ENCODE measurements around the gene SLC25A36. TPM values are rescaled to one million over a fixed set of nuclear protein-coding genes. Genes with fewer than 3 reads are reported as not detected.

The SLC25A36 gene
- total RNA-seq, 2 donors from 2014 or later, result 82.6 to 101 TPM

- Mint-ChIP-seq H3K4me3 (no peak overlapping the region), H3K27ac (no peak overlapping the region), H3K36me3 (ENCODE audit: low read depth) (no peaks in the 10 kb centered on the region), H3K9me3 (no peaks in the 10 kb centered on the region), H3K4me1 (peaks cover 20% of the 10 kb centered on the region), H3K27me3 (ENCODE audit: insufficient read depth) (peaks cover 11% of the 10 kb centered on the region)
- peak; percentile 76 for TF ChIP-seq CTCF (conservative IDR thresholded peaks at IDR 0.05)
- Histone ChIP-seq H3K9me3 (ENCODE audit: control insufficient read depth, low read length) (no peaks in the 10 kb centered on the region), H3K4me3 (ENCODE audit: low read length) (no peak overlapping the region), H3K36me3 (ENCODE audit: control insufficient read depth, insufficient read depth, low read length) (no peaks in the 10 kb centered on the region), H3K9ac (ENCODE audit: extremely low read depth, low read length, poor library complexity, severe bottlenecking) (no peak overlapping the region), H3K27me3 (ENCODE audit: control insufficient read depth, insufficient read depth, low read length, poor library complexity, severe bottlenecking) (no peaks in the 10 kb centered on the region), H3K27ac (ENCODE audit: low read depth, low read length) (no peak overlapping the region), H3K4me1 (ENCODE audit: control insufficient read depth, insufficient read depth, low read length) (no peaks in the 10 kb centered on the region)
- DNase-seq, result no peak
- whole genome bisulfite sequencing, 2 experiments (ENCODE audit: insufficient coverage in 1 of 2, insufficient read length in 1 of 2), result 75% methylated on average over 3 of the region's 3 CpGs; no CpG with 5 or more reads in 1 of the 2 experiments
Observed at GRCh38 chr3:140898340-140899180, 43.1 kb upstream of the SLC25A36 start.

GRCh38 chr3:140899363-140899762, 42.3 kb upstream of the SLC25A36 start:
- Histone ChIP-seq H3K27me3 (ENCODE audit: control insufficient read depth, insufficient read depth, low read length, poor library complexity, severe bottlenecking) (no peaks in the 10 kb centered on the region), H3K9ac (ENCODE audit: extremely low read depth, low read length, poor library complexity, severe bottlenecking) (no peak overlapping the region), H3K27ac (ENCODE audit: low read depth, low read length) (no peak overlapping the region), H3K4me3 (ENCODE audit: low read length) (no peak overlapping the region), H3K4me1 (ENCODE audit: control insufficient read depth, insufficient read depth, low read length) (no peaks in the 10 kb centered on the region), H3K9me3 (ENCODE audit: control insufficient read depth, low read length) (no peaks in the 10 kb centered on the region), H3K36me3 (ENCODE audit: control insufficient read depth, insufficient read depth, low read length) (no peaks in the 10 kb centered on the region)
- Mint-ChIP-seq H3K4me1 (peaks cover 17% of the 10 kb centered on the region), H3K27ac (no peak overlapping the region), H3K9me3 (no peaks in the 10 kb centered on the region), H3K4me3 (no peak overlapping the region), H3K36me3 (ENCODE audit: low read depth) (no peaks in the 10 kb centered on the region), H3K27me3 (ENCODE audit: insufficient read depth) (peaks cover 3% of the 10 kb centered on the region)
- TF ChIP-seq CTCF (conservative IDR thresholded peaks at IDR 0.05), result no peak
- 85 to 86% methylated on average over 1 of the region's 1 CpG for WGBS, 2 experiments (ENCODE audit: insufficient coverage in 1 of 2, insufficient read length in 1 of 2)
- DNase-seq, result no peak

- peaks cover 13% of the 10 kb centered on the region for H3K27me3 ChIP-seq (ENCODE audit: control insufficient read depth, insufficient read depth, low read length, poor library complexity, severe bottlenecking)
- no peaks in the 10 kb centered on the region for H3K4me1 ChIP-seq (ENCODE audit: control insufficient read depth, insufficient read depth, low read length)
- Mint-ChIP-seq H3K4me1 (peaks cover 1% of the 10 kb centered on the region), H3K36me3 (ENCODE audit: low read depth) (no peaks in the 10 kb centered on the region), H3K4me3 (no peak overlapping the region), H3K27ac (no peak overlapping the region), H3K27me3 (ENCODE audit: insufficient read depth) (peaks cover 4% of the 10 kb centered on the region), H3K9me3 (no peaks in the 10 kb centered on the region)
- DNase-seq, result no peak
- no peaks in the 10 kb centered on the region for H3K36me3 ChIP-seq (ENCODE audit: control insufficient read depth, insufficient read depth, low read length)
- no peak overlapping the region for H3K4me3 ChIP-seq (ENCODE audit: low read length)
- no peaks in the 10 kb centered on the region for H3K9me3 ChIP-seq (ENCODE audit: control insufficient read depth, low read length)
- H3K9ac ChIP-seq (ENCODE audit: extremely low read depth, low read length, poor library complexity, severe bottlenecking), result no peak overlapping the region
- no peak overlapping the region for H3K27ac ChIP-seq (ENCODE audit: low read depth, low read length)
- no peak for TF ChIP-seq CTCF (conservative IDR thresholded peaks at IDR 0.05)
Observed at GRCh38 chr3:140902791-140903190, 38.8 kb upstream of the SLC25A36 start.
